Testis (tissue), 3 donors: Measurements from ENCODE around the gene RUVBL1. TPM values are rescaled to one million over a fixed set of nuclear protein-coding genes. Genes with fewer than 3 reads are reported as not detected.

Experiments used
- DNase-seq: peaks from one replicate; pipeline ENCODE4 v3.0.0-alpha.2; 2019
- H3K27ac ChIP-seq, 2 donors: fragments of 200-600 bp; sonication (generic); one replicate each; pipeline ENCODE4 v1.5.1; 2019
- H3K27me3 ChIP-seq: fragments of 200-600 bp; sonication (generic); one replicate; pipeline ENCODE4 v1.5.1; 2019
- H3K36me3 ChIP-seq: fragments of 200-600 bp; sonication (generic); one replicate; pipeline ENCODE4 v1.5.1; 2017; ENCODE audit warnings: low read depth; ENCODE audit errors: missing control alignments
- H3K4me1 ChIP-seq: fragments of 200-600 bp; sonication (generic); one replicate; pipeline ENCODE4 v1.5.1; 2019
- H3K4me3 ChIP-seq, 2 donors: fragments of 200-600 bp; sonication (generic); one replicate each; pipeline ENCODE4 v1.5.1; 2017 to 2019
- H3K9me3 ChIP-seq: fragments of 200-600 bp; sonication (generic); one replicate; pipeline ENCODE4 v1.5.1; 2017
- POLR2A ChIP-seq: fragments of 450-650 bp; IDR thresholded peaks from one replicate; pipeline ENCODE4 v1.6.1; 2017; ENCODE audit warnings: antibody characterized with exemption, mild to moderate bottlenecking, moderate library complexity
- WGBS, 2 donors: methylation state at CpG; one replicate each; pipeline ENCODE4 v1.1.5; 2018; 5-methylcytosine and 5-hydroxymethylcytosine counted together
- intact Hi-C: fragments of 100-400 bp; cut with DNase I; formaldehyde crosslinking; loops from one replicate; pipeline ENCODE4 v1.15.1; 2023; ENCODE audit warnings: low total_unique reads
- polyA plus RNA-seq: library from polyadenylated mRNA; stranded (reverse); fragments of 350-450 nt; fragmentation: Illumina TruSeq; extraction: RNeasy Lipid Tissue Mini Kit (QIAGEN cat#74804); gene quantifications from one replicate; pipeline ENCODE4 v1.2.3, GENCODE V29; 2014; ENCODE audit warnings: low read depth, low replicate concordance; ENCODE audit not compliant: insufficient read depth
- total RNA-seq, 2 donors: library from RNA; depleted of rRNA; stranded (reverse); fragments of >200 nt; gene quantifications; one replicate each; pipeline ENCODE4 v1.2.3, GENCODE V29; 2016
- TF ChIP-seq, protein P1 (sequence below), 3 experiments: fragments of 450-650 bp in 2 of 3; fragments of 200-600 bp in 1 of 3; sonication (generic) in 1 of 3; IDR thresholded peaks; one replicate each; pipeline ENCODE4 v1.5.1; 2016 to 2019; ENCODE audit warnings: antibody characterized with exemption in 3 of 3, mild to moderate bottlenecking in 2 of 3, moderate library complexity in 1 of 3

The RUVBL1 gene
- total and polyA plus RNA-seq, 3 donors from 2014 or later = 42.9 to 70.1 (median 52.9) TPM

DNA sequence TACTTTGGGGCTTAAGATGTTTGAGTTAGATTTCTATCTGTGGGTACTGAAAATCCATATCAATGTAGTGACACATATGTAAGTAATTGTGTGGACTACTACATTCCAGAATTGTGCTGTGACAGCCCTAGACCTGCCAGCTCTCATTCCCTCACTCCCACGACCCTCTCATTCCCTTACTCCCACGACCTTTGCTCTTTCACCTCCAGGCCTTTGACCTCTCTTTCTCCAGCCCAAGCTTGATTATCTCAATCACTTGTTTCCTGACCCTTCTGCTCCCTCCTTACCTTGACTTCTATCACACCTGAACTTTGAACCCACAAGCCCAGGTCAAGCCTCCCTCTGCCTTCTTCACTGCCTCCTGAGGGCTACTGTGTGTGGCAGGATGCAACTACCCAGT, 3.6 kb upstream of the RUVBL1 start:
- no peaks in the 10 kb centered on the region for H3K27me3 ChIP-seq
- no peak overlapping the region for H3K4me3 ChIP-seq
- 50 to 65% methylated on average over 2 of the region's 2 CpGs for WGBS, 2 donors
- no peaks in the 10 kb centered on the region for H3K9me3 ChIP-seq
- H3K4me1 ChIP-seq = no peaks in the 10 kb centered on the region
- intact Hi-C loops = no loop called here
- H3K27ac ChIP-seq = no peak overlapping the region
- TF ChIP-seq POLR2A = no peak
- TF ChIP-seq, protein P1, sequence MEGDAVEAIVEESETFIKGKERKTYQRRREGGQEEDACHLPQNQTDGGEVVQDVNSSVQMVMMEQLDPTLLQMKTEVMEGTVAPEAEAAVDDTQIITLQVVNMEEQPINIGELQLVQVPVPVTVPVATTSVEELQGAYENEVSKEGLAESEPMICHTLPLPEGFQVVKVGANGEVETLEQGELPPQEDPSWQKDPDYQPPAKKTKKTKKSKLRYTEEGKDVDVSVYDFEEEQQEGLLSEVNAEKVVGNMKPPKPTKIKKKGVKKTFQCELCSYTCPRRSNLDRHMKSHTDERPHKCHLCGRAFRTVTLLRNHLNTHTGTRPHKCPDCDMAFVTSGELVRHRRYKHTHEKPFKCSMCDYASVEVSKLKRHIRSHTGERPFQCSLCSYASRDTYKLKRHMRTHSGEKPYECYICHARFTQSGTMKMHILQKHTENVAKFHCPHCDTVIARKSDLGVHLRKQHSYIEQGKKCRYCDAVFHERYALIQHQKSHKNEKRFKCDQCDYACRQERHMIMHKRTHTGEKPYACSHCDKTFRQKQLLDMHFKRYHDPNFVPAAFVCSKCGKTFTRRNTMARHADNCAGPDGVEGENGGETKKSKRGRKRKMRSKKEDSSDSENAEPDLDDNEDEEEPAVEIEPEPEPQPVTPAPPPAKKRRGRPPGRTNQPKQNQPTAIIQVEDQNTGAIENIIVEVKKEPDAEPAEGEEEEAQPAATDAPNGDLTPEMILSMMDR (IDR thresholded peaks at IDR 0.05) = no peak
- DNase-seq = no peak
- H3K36me3 ChIP-seq = no peaks in the 10 kb centered on the region

DNA sequence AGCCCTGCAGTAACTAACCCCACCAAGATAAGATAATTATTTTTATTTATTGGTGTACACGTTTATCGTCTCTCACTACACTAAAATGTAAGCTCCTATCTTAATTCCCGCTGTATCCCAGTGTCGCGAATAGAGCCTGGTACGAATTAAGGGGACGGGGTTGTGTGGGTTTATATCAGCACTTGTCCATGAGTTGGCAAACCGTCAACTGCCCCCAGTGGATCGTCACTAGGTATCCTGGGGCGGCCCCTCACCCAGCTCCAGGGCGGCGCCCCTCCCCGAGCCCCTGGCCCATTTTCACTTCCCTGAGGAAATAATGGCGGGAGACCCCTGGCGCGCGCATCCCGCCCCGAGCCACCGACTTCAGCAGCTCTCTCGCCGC, 465 bp downstream of the RUVBL1 start:
- no peaks in the 10 kb centered on the region for H3K36me3 ChIP-seq
- no peak for DNase-seq
- H3K4me3 ChIP-seq = peak overlapping the region; percentile 65 to 72
- H3K4me1 ChIP-seq = no peaks in the 10 kb centered on the region
- 1 to 2% methylated on average over 8 to 21 of the region's 22 CpGs for WGBS, 2 donors
- TF ChIP-seq, protein P1 (IDR thresholded peaks at IDR 0.05) = no peak
- no peak for TF ChIP-seq POLR2A
- no peaks in the 10 kb centered on the region for H3K9me3 ChIP-seq
- intact Hi-C loops = no loop called here
- H3K27ac ChIP-seq = peak overlapping the region in 1 of 2 donors; percentile 48
- no peaks in the 10 kb centered on the region for H3K27me3 ChIP-seq

DNA sequence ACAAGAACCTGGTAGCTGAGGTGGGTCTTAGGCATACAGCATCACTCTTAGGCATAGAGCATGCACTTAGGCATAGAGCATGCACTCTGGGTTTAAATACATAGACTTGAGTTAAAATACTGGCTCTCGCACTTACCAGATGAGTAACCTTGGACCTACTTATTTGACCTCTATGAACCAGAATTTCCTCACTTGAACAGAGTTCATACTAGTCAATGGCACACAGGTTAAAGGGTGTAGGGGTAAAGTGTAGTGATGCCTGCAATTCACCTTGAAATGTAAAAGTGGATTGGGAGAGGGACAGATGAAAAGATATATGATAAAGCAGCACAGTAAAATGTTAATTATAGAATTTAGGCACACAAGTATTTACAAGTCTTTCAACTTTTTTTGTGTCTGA, 1.6 kb downstream of the RUVBL1 start:
- no peaks in the 10 kb centered on the region for H3K4me1 ChIP-seq
- TF ChIP-seq POLR2A = no peak
- TF ChIP-seq, protein P1 (IDR thresholded peaks at IDR 0.05) = no peak
- DNase-seq = no peak
- H3K27me3 ChIP-seq = no peaks in the 10 kb centered on the region
- intact Hi-C loops = no loop called here
- no peaks in the 10 kb centered on the region for H3K9me3 ChIP-seq
- H3K27ac ChIP-seq = no peak overlapping the region
- H3K4me3 ChIP-seq = no peak overlapping the region
- 83 to 88% methylated on average over 1 of the region's 1 CpG for WGBS, 2 donors
- no peaks in the 10 kb centered on the region for H3K36me3 ChIP-seq

DNA sequence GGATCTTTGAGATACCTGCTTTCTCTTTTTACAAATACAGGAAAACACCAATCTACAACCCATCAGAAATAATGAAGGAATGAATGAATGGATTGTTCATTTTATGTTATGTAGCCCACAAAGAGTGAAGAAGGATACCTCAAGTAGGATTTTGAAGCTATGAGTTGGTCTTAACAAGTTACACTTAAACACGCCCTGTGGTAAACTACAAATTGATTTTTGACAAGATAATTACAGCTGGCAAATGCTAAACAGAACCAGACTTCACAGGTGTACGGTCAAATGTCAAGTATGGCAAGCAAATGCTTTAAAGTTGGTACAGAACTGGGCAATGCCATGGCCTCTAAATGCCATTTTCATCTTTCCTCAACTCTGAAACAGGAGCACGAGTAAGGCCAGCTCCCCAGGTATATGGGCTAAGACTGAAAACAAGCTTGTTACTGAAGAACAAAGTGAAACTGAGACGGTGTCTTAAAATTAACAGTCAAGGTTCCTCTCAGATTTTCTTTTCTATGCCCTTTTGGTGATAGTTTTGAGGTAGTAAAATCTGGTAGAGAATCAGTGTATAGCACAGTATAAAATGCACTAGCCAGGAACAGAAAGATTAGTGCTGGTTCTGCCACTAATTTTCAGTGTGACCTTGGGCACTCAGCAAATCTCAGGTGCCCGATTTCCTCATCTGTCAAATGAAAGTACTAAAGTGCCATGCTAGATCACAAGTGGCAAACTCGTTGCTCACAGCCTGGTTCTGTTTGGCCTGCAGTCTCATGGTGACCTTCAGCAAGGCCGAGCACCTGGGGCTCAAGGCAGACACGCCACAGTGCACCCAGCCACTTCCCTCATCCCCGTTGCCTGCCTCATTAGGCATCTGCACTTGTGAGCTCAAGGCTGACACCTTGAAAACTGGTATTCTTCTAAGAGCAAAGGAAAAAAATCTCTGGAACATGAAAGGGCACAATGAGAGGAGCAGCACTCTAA, 9.5 kb downstream of the RUVBL1 start:
- intact Hi-C loops = no loop called here
- WGBS, 2 donors = 73 to 77% methylated on average over 9 of the region's 9 CpGs
- H3K27me3 ChIP-seq = no peaks in the 10 kb centered on the region
- H3K4me1 ChIP-seq = no peaks in the 10 kb centered on the region
- H3K4me3 ChIP-seq = no peak overlapping the region
- no peak for DNase-seq
- no peaks in the 10 kb centered on the region for H3K36me3 ChIP-seq
- TF ChIP-seq, protein P1 (IDR thresholded peaks at IDR 0.05) = no peak
- no peak overlapping the region for H3K27ac ChIP-seq
- H3K9me3 ChIP-seq = no peaks in the 10 kb centered on the region
